HG03025 (cell line): ENCODE measurements around the gene ARRDC4.

Experiments
- ATAC-seq: cut with Tn5 transposase; IDR thresholded peaks from one replicate; pipeline ENCODE4 v1.9.1; 2021; ENCODE audit warnings: mild to moderate bottlenecking, moderate library complexity; ENCODE audit not compliant: unreplicated experiment, low FRiP score

ARRDC4 gene

GRCh38 chr15:97995192-97995591 lies 34.7 kb downstream of the ARRDC4 start:
- ATAC-seq: no peak

DNA sequence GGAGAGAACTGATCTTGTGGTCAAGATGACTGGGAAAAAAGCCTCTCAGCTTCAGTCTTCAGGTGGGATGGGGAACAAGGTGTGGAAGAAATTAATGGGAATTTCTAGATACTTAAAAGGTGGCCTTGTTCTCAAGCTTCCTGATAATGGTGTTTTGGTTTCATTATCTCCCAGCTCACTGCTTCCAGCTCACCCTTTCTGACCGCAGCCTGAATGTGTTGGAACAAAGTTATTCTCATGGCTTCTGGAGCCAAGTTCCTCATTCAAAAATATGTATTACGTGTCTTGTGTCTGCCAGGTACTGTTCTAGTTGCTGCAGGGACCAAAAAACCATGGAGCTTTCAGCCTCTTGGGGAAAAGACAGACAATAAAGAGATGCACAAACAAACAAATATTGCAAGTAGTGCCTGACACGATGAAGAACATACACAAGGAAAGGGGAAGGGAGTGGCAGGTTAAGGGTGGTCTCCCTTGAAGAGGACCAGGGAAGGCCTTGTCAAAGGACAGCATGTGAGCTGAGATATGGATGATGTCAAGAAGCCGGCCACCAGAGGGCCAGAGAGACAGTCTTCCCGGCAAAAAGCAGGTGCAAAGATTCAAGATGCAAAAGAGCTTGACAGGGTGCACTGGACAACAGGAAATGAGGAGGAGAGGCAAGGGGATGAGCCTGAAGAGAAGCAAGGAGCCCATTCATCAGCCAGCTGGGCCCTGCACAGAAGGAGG lies 35.5 kb downstream of the ARRDC4 start:
- no peak for ATAC-seq

DNA sequence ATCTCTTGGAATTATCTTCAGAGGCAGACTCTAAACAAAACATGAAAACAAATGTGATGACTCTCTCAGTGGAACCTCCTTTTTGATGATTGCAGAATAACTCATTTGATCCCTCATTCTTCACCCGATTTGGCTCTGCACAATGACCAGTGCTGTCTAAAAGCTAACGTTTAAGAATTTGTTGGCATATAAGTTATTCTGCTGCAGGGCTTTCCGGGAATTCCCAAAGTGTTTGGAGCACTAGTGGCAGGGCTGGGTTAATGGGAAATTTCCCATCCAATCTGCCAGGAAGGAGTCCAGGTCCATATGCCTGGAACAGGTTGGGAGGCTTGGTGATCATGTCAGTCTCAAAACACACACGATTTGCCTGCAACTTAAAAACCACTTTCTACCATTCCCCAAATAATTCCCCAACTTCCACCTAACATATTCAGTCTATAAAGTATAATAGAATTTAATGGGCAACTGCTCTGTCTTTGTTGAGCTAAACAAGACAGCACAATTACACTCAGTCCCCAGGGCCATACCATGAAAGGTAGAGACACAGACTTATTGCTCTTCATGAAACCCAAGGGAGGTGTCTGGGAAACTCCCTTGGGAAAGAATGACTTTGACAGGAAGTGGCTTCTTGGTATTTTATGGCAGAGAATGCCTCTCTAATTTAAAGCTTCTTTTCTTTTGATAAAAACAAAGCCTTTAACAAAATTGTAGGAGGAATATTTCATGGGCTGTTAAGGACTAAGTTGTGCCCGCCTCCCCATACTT lies 38.0 kb downstream of the ARRDC4 start:
- no peak for ATAC-seq

DNA sequence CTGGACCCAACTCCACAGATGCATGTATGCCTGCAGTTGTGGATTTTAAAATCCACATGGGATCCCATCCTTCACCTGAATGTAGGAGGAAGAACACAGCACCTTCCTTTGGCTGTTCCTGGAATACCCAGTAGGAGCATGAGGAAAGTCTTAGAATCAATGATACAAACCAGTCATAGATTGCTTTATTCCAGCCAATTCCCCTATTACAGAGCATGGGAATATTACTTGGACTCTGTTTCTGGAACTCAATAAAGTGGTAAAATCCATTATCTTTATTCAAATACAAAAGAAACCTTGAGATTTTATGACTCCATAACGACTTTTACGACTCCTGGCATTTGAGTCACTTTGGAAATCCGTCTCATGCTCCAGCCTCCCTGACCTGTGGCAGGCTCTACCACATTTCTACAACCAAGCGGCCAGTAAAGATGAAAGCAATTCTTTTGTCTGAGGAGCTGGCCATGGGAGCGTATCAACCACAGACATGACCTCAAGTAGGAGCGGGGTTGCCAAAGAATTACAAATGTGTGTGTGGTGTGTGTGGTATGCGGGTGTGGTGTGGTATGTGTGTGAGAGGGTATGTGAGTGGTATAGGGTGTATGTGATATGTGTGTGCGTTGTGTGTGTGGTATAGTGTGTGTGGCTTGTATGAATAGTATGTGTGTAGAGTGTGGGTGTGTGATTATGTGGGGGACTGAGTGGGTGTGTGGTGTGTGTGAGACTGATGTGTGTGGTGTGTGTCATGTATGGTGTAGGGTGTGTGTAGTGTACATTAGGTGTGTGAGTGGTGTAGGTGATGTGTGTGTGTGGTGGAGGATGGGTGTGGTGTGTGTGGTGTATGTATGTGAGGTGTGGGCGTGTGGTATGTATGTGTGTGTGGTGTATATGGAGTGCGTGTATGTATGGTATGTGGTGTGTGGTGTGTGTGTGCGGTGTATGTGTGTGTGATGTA lies 40.0 kb downstream of the ARRDC4 start:
- no peak for ATAC-seq

DNA sequence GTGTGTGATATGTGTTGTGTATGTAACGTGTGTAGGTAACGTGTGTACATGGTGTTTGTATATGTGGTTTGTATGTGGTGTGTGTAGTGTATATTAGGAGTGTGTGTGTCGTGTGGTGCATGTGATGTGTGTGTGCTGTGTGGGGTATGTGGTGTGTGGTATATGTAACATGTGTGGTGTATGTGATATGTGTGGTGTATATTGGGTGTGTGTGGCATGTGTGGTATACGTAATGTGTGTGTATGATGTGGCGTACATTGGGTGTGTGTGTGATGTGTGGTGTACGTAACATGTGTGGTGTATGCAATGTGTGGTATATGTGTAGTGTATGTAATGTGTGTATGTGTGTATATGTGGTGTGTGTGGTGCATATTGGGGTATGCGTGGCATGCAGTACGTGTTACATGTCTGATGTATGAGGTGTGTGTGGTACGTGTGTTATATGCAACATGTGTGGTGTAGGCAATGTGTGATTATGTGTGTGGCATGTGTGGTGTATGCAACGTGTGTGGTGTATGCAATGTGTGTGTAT lies 41.2 kb downstream of the ARRDC4 start:
- no peak for ATAC-seq

GRCh38 chr15:98002419-98002818 lies 41.9 kb downstream of the ARRDC4 start:
- ATAC-seq: no peak

DNA sequence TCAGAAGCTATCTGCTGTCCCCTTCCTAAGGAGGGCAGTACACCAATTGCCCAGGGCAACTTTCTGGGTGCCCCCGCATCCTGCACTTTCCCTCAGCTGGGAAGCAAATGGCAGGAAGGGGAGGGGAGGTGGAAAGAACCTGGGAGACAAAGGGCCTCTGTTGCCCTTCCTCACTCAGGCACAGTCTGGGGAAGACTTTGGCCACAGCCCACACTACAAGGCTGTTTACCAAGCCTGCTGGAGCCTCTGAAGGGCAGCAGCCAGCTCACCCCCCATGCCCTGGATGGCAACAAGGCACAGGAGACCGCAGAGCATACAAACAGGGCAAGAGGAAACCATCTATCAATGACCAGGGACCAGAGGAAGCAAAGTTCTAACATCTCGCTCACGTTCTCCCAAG lies 42.4 kb downstream of the ARRDC4 start:
- ATAC-seq: no peak

GRCh38 chr15:98003518-98003917 lies 43.0 kb downstream of the ARRDC4 start:
- no peak for ATAC-seq

DNA sequence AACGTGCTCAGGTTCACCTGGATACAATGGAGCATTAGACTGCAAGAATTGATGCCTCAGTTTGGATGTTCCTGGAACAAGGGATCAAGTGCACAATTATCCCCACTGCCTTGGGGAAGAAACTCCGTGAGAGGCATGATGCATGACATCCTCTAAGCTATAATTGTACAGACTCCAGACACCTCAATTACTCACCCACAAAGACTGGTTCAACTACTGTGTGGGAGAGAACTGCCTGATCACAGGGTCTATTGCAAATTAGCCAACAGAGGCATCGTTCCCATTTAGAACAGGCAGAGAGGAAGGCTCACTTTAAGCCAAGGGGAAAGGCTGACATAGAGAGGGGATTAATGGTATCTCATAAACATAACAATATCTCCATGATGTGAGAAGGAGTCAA lies 43.5 kb downstream of the ARRDC4 start:
- ATAC-seq: no peak

DNA sequence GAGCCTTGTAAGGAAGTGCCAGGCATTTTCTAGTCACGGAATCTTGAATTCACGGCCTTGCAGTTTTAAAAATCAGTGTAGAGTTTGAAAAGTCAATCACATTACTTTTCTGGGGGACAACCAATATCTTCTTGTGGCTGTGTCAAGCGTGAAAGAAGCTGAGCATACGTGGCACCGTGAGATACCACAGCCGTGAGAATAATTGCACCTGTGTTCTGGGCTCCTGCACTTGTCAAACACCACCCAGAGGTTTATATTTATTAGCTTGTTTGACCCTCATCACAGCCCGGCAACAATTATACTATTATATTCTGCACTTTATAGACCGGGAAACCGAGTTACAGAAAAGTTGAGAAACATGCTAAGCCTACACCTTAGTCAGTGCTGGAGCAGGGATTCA lies 45.2 kb downstream of the ARRDC4 start:
- ATAC-seq: no peak

DNA sequence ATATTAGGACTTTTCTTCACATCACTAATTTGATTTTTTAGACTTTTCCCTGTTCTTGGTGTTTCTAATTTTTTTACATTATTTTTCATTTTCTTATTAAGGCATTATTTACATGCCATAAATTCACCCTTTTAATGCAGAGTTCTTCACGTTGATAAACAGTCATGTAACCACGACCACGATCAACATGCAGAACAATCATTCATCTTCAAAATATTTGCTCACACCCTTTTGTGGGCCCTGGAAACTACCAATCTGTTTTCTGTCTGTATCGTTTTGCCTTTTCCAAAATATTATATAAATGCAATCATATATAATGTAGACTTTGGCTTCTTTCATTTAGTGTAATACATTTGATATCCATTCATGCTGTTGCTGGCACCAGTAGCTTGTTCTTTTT lies 48.7 kb downstream of the ARRDC4 start:
- no peak for ATAC-seq

DNA sequence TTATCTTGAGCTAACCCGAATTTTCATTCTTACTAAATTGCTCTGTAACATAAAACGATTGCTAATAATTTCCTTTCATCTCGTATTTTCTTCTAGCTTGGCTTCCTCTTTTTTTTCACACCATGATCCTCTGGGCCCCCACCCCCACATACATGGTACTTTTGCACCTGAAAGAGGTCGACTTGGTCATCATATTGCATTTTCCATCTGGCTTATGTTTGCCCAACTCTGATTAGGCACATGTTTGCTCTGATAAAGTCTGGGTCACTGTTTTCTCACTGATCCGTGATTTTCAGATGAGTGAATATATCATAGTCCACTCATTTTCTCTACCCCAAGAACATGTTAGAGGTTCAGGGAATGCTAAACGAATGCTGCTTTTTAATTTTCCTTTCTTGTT lies 49.5 kb downstream of the ARRDC4 start:
- ATAC-seq: no peak

DNA sequence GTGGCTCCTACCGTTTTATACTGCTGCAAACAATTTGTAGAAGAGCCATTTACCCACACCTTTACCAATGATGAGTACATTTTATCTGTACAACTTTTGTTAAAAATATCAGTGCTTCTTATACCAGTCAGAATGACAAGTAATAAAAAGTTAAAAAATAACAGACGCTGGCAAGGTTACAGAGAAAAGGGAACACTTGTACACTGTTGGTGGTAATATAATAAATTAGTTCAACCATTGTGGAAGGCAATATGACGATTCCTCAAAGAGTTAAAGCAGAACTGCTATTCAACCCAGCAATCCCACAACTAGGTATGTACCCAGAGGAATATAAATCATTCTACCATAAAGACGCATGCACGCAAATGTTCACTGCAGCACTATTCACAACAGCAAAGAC lies 51.9 kb downstream of the ARRDC4 start:
- no peak for ATAC-seq

GRCh38 chr15:98013631-98014030 lies 53.1 kb downstream of the ARRDC4 start:
- ATAC-seq: no peak

GRCh38 chr15:98017150-98017964 lies 56.9 kb downstream of the ARRDC4 start:
- ATAC-seq: no peak

DNA sequence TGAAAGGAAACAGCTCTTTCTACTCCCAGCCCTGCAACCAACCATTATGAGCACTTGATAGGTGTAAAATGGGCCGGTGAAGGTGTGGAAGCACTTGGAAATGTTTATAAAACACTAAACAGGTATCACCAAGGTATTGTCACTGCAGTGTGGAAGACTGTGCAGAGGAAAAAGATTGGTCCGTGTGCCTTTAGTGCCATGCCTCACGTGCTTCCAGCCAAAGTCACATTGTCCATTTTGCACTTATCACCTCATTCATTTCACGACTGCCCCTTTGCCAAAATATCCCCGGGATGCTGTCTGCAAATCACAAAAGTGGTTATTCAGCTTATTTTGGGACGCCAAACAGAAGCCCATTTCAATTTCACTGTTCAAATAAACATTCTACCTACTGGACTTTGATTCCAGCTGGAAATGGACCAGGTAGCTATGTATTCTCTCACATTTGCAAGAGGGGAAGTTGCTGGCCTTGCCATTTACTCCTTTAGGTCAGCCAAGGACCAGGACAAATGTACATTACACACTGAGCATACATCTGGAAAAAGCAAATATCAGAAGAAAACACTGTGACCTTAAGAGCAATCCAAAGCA lies 58.4 kb downstream of the ARRDC4 start:
- ATAC-seq: no peak
